Breast epithelium (tissue), 4 donors: ENCODE measurements around the gene NLK. TPM values are rescaled to one million over a fixed set of nuclear protein-coding genes. Genes with fewer than 3 reads are reported as not detected.

Experiments
- DNase-seq, 2 donors: peaks; one replicate each; pipeline ENCODE4 v3.0.0-alpha.2; 2019; ENCODE audit warnings: low spot score in 2 of 2
- H3K27ac ChIP-seq, 2 donors: fragments of 200-600 bp; sonication (generic) in 1 of 2; one replicate each; pipeline ENCODE4 v1.5.1; 2016 to 2019; ENCODE audit warnings: mild to moderate bottlenecking in 1 of 2
- H3K27me3 ChIP-seq, 2 donors: fragments of 200-600 bp; sonication (generic) in 1 of 2; one replicate each; pipeline versions ENCODE4 v1.5.1 to v1.6.0; 2017 to 2019; ENCODE audit warnings: control low read depth in 1 of 2, mild to moderate bottlenecking in 1 of 2
- H3K36me3 ChIP-seq: fragments of 200-600 bp; one replicate; pipeline ENCODE4 v1.5.1; 2019
- H3K4me1 ChIP-seq, 2 donors: fragments of 200-600 bp; sonication (generic); one replicate each; pipeline ENCODE4 v1.5.1; 2016 to 2019; ENCODE audit warnings: control low read depth in 1 of 2
- H3K4me3 ChIP-seq, 3 donors: fragments of 200-600 bp; sonication (generic); 1 replicate in 2 of 3; 2 replicates in 1 of 3; pipeline ENCODE4 v1.5.1; 2016 to 2019; ENCODE audit warnings: mild to moderate bottlenecking in 3 of 3, moderate library complexity in 2 of 3
- H3K9me3 ChIP-seq, 2 donors: fragments of 200-600 bp; sonication (generic) in 1 of 2; one replicate each; pipeline ENCODE4 v1.5.1; 2016 to 2019; ENCODE audit warnings: control low read depth in 1 of 2
- CTCF ChIP-seq, 3 donors: fragments of 450-650 bp; IDR thresholded peaks; one replicate each; pipeline ENCODE4 v1.5.1; 2016 to 2017; ENCODE audit warnings: antibody characterized with exemption in 3 of 3, mild to moderate bottlenecking in 3 of 3, moderate library complexity in 3 of 3
- POLR2A ChIP-seq: fragments of 450-650 bp; IDR thresholded peaks from one replicate; pipeline ENCODE4 v1.6.1; 2016; ENCODE audit warnings: antibody characterized with exemption, mild to moderate bottlenecking, moderate library complexity
- POLR2AphosphoS5 ChIP-seq, 3 donors: sonication (generic); formaldehyde crosslinking; IDR thresholded peaks; one replicate each; pipeline ENCODE4 v1.6.1; 2017; ENCODE audit warnings: antibody characterized with exemption in 3 of 3
- intact Hi-C: fragments of 100-400 bp; cut with DNase I; formaldehyde crosslinking; loops from one replicate; pipeline ENCODE4 v1.15.1; 2023; ENCODE audit warnings: low total_unique reads
- total RNA-seq, 3 donors: library from RNA; depleted of rRNA; stranded (reverse); fragments of >200 nt; gene quantifications; one replicate each; pipeline ENCODE4 v1.1.0, GENCODE V29; 2016

NLK gene
- total RNA-seq, 3 donors from 2014 or later, result 19.8 to 35.1 (median 27.5) TPM

GRCh38 chr17:28049071-28049470 is 6.6 kb downstream of the NLK start:
- no peak for DNase-seq
- Histone ChIP-seq H3K9me3 (no peaks in the 10 kb centered on the region), H3K4me3 (no peak overlapping the region), H3K36me3 (no peaks in the 10 kb centered on the region), H3K4me1 (no peaks in the 10 kb centered on the region), H3K27me3 (no peaks in the 10 kb centered on the region), H3K27ac (no peak overlapping the region)
- TF ChIP-seq POLR2A (no peak), POLR2AphosphoS5 (IDR thresholded peaks at IDR 0.05) (no peak), CTCF (IDR thresholded peaks at IDR 0.05) (no peak)
- intact Hi-C loops, result no loop called here

GRCh38 chr17:28053044-28053670 is 10.7 kb downstream of the NLK start:
- no peaks in the 10 kb centered on the region for H3K27me3 ChIP-seq
- intact Hi-C loops, result no loop called here
- no peak for DNase-seq
- peak overlapping the region in 1 of 2 donors; percentile 12 for H3K27ac ChIP-seq
- H3K36me3 ChIP-seq, result no peaks in the 10 kb centered on the region
- no peak overlapping the region for H3K4me3 ChIP-seq
- H3K9me3 ChIP-seq, result no peaks in the 10 kb centered on the region
- no peak for TF ChIP-seq CTCF (IDR thresholded peaks at IDR 0.05)
- no peak for TF ChIP-seq POLR2A
- TF ChIP-seq POLR2AphosphoS5 (IDR thresholded peaks at IDR 0.05), result no peak
- peaks cover 0 to 6% of the 10 kb centered on the region in 2 donors for H3K4me1 ChIP-seq

GRCh38 chr17:28053725-28054124 is 11.2 kb downstream of the NLK start:
- Histone ChIP-seq H3K4me3 (no peak overlapping the region), H3K9me3 (no peaks in the 10 kb centered on the region), H3K36me3 (no peaks in the 10 kb centered on the region), H3K27ac (no peak overlapping the region), H3K4me1 (peaks cover 0 to 6% of the 10 kb centered on the region in 2 donors), H3K27me3 (no peaks in the 10 kb centered on the region)
- intact Hi-C loops, result no loop called here
- DNase-seq, result no peak
- no peak for TF ChIP-seq POLR2A
- no peak for TF ChIP-seq CTCF (IDR thresholded peaks at IDR 0.05)
- no peak for TF ChIP-seq POLR2AphosphoS5 (IDR thresholded peaks at IDR 0.05)

- intact Hi-C loops, result no loop called here
- Histone ChIP-seq H3K36me3 (no peaks in the 10 kb centered on the region), H3K27me3 (no peaks in the 10 kb centered on the region), H3K4me3 (no peak overlapping the region), H3K4me1 (peaks cover 0 to 6% of the 10 kb centered on the region in 2 donors), H3K9me3 (no peaks in the 10 kb centered on the region), H3K27ac (no peak overlapping the region)
- DNase-seq, result no peak
- TF ChIP-seq POLR2A, result no peak
- TF ChIP-seq POLR2AphosphoS5 (IDR thresholded peaks at IDR 0.05), result no peak
- no peak for TF ChIP-seq CTCF (IDR thresholded peaks at IDR 0.05)
Observed at GRCh38 chr17:28055546-28056275, 13.2 kb downstream of the NLK start.

- DNase-seq, result no peak
- Histone ChIP-seq H3K27me3 (no peaks in the 10 kb centered on the region), H3K27ac (no peak overlapping the region), H3K36me3 (no peaks in the 10 kb centered on the region), H3K4me3 (no peak overlapping the region), H3K9me3 (no peaks in the 10 kb centered on the region), H3K4me1 (peaks cover 0 to 6% of the 10 kb centered on the region in 2 donors)
- intact Hi-C loops, result no loop called here
- TF ChIP-seq POLR2A, result no peak
- TF ChIP-seq CTCF (IDR thresholded peaks at IDR 0.05), result no peak
- TF ChIP-seq POLR2AphosphoS5 (IDR thresholded peaks at IDR 0.05), result no peak
Observed at GRCh38 chr17:28056276-28056620, 13.8 kb downstream of the NLK start.
